Progenitor cell of endocrine pancreas (in vitro differentiated cells): ENCODE results near the gene TNFRSF18. TPM values are rescaled to one million over a fixed set of nuclear protein-coding genes. Genes with fewer than 3 reads are reported as not detected.

Source experiments
- DNase-seq: peaks from one replicate; pipeline ENCODE4 v3.0.0; 2021; ENCODE audit warnings: low spot score; ENCODE audit not compliant: unreplicated experiment
- H3K27ac Mint-ChIP-seq: 2 replicates; pipeline ENCODE4 v1.8.0; 2021; ENCODE audit warnings: mild to moderate bottlenecking, moderate library complexity, mixed read lengths
- H3K27me3 Mint-ChIP-seq: 2 replicates; pipeline ENCODE4 v1.8.0; 2021; ENCODE audit warnings: mixed read lengths
- H3K36me3 Mint-ChIP-seq: 2 replicates; pipeline ENCODE4 v1.8.0; 2022; ENCODE audit warnings: mixed read lengths; ENCODE audit not compliant: insufficient read depth
- H3K4me1 Mint-ChIP-seq: 2 replicates; pipeline ENCODE4 v1.8.0; 2021; ENCODE audit warnings: low read depth, mixed read lengths
- H3K4me3 Mint-ChIP-seq: 2 replicates; pipeline ENCODE4 v1.8.0; 2021; ENCODE audit warnings: low read depth, mild to moderate bottlenecking, moderate library complexity, mixed read lengths
- H3K9me3 Mint-ChIP-seq: 2 replicates; pipeline ENCODE4 v1.8.0; 2021; ENCODE audit warnings: low read depth, mixed read lengths
- CTCF ChIP-seq: fragments of 200-600 bp; sonication (generic); IDR thresholded peaks from one replicate; pipeline ENCODE4 v1.5.0; 2021; ENCODE audit warnings: antibody characterized with exemption, mild to moderate bottlenecking; ENCODE audit not compliant: unreplicated experiment
- total RNA-seq: library from RNA; stranded (reverse); gene quantifications from 2 replicates; pipeline ENCODE4 v1.2.1, GENCODE V29; 2021

The TNFRSF18 gene
- total RNA-seq, 1 donor from 2014 or later, result 0.48 TPM

GRCh38 chr1:1242461-1243265 lies 36.3 kb upstream of the TNFRSF18 start:
- no peak overlapping the region for H3K4me3 Mint-ChIP-seq
- H3K27me3 Mint-ChIP-seq, result no peaks in the 10 kb centered on the region
- H3K4me1 Mint-ChIP-seq, result peaks cover 2% of the 10 kb centered on the region
- H3K27ac Mint-ChIP-seq, result no peak overlapping the region
- no peaks in the 10 kb centered on the region for H3K9me3 Mint-ChIP-seq
- no peaks in the 10 kb centered on the region for H3K36me3 Mint-ChIP-seq
- no peak for TF ChIP-seq CTCF
- no peak for DNase-seq

GRCh38 chr1:1241588-1242219 lies 35.3 kb upstream of the TNFRSF18 start:
- no peak overlapping the region for H3K27ac Mint-ChIP-seq
- TF ChIP-seq CTCF, result no peak
- no peak for DNase-seq
- peaks cover 2% of the 10 kb centered on the region for H3K4me1 Mint-ChIP-seq
- no peaks in the 10 kb centered on the region for H3K27me3 Mint-ChIP-seq
- H3K9me3 Mint-ChIP-seq, result no peaks in the 10 kb centered on the region
- H3K4me3 Mint-ChIP-seq, result no peak overlapping the region
- no peaks in the 10 kb centered on the region for H3K36me3 Mint-ChIP-seq

- no peak overlapping the region for H3K4me3 Mint-ChIP-seq
- TF ChIP-seq CTCF, result no peak
These were observed 34.6 kb upstream of the TNFRSF18 start for GRCh38 chr1:1240822-1241587.

GRCh38 chr1:1240348-1240732 lies 33.9 kb upstream of the TNFRSF18 start:
- Mint-ChIP-seq H3K4me1 (peaks cover 2% of the 10 kb centered on the region), H3K4me3 (no peak overlapping the region), H3K9me3 (no peaks in the 10 kb centered on the region), H3K27me3 (no peaks in the 10 kb centered on the region), H3K36me3 (no peaks in the 10 kb centered on the region), H3K27ac (no peak overlapping the region)
- DNase-seq, result no peak
- no peak for TF ChIP-seq CTCF

More at GRCh38 chr1:1240822-1241587, 34.6 kb upstream of the TNFRSF18 start:
- Mint-ChIP-seq H3K36me3 (no peaks in the 10 kb centered on the region), H3K4me1 (peaks cover 2% of the 10 kb centered on the region), H3K27ac (no peak overlapping the region), H3K9me3 (no peaks in the 10 kb centered on the region), H3K27me3 (no peaks in the 10 kb centered on the region)
- DNase-seq, result no peak

- peaks cover 2% of the 10 kb centered on the region for H3K4me1 Mint-ChIP-seq
- DNase-seq, result no peak
- no peaks in the 10 kb centered on the region for H3K36me3 Mint-ChIP-seq
- H3K9me3 Mint-ChIP-seq, result no peaks in the 10 kb centered on the region
- no peak overlapping the region for H3K4me3 Mint-ChIP-seq
- no peak for TF ChIP-seq CTCF
- H3K27me3 Mint-ChIP-seq, result no peaks in the 10 kb centered on the region
- H3K27ac Mint-ChIP-seq, result no peak overlapping the region
These were observed 33.4 kb upstream of the TNFRSF18 start for GRCh38 chr1:1239614-1240347.
